Activated CD4-positive, alpha-beta T cell treated with anti-CD3 and anti-CD28 coated beads, Interleukin-2, amount 10 ng/mL, durations not matched to agents 24 days and 14 days (primary cell): ENCODE data around the gene SSBP4. TPM values are rescaled to one million over a fixed set of nuclear protein-coding genes. Genes with fewer than 3 reads are reported as not detected.

Source experiments
- DNase-seq: peaks from one replicate; pipeline ENCODE4 v3.0.0; 2022
- H3K27ac Mint-ChIP-seq: one replicate; pipeline ENCODE4 v1.8.0; 2022; ENCODE audit warnings: mild to moderate bottlenecking, mixed read lengths
- H3K27me3 Mint-ChIP-seq: one replicate; pipeline ENCODE4 v1.8.0; 2022; ENCODE audit warnings: mixed read lengths
- H3K36me3 Mint-ChIP-seq: one replicate; pipeline ENCODE4 v1.8.0; 2022; ENCODE audit warnings: low read depth, mild to moderate bottlenecking, mixed read lengths
- H3K4me1 Mint-ChIP-seq: one replicate; pipeline ENCODE4 v1.8.0; 2021; ENCODE audit warnings: mixed read lengths
- H3K4me3 Mint-ChIP-seq: one replicate; pipeline ENCODE4 v1.8.0; 2022; ENCODE audit warnings: mild to moderate bottlenecking, moderate library complexity, mixed read lengths
- H3K9me3 Mint-ChIP-seq: one replicate; pipeline ENCODE4 v1.8.0; 2021; ENCODE audit warnings: mixed read lengths
- intact Hi-C: fragments of 100-400 bp; cut with micrococcal nuclease; formaldehyde crosslinking; loops from one replicate; pipeline ENCODE4 v1.15.1; 2023
- total RNA-seq: library from RNA; stranded (reverse); gene quantifications from 2 replicates; pipeline ENCODE4 v1.2.3, GENCODE V29; 2022

SSBP4 gene
- total RNA-seq, 1 donor from 2014 or later, result 154 TPM

DNA sequence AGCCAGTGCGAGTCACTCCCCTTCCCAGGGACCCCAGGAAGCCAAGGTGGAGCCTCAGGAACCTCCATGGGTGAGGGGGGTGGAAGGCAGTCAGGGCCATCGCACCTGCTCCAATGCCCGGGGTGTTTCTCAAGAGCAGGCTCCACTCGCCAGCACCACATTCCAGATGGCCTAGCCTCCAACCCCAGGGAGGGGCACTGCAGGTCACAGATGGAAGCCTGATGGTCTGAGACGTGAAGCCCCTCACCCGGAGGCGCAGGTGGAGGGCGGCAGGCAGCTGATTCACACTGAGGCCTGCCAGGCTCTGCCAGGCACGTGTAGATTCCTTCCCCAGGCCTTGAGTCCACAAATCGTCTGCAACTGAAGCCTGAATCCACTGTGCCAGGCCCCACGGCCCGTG is 41.7 kb downstream of the SSBP4 start:
- Mint-ChIP-seq H3K27me3 (no peaks in the 10 kb centered on the region), H3K4me1 (peaks cover 13% of the 10 kb centered on the region), H3K36me3 (peaks cover 22% of the 10 kb centered on the region), H3K4me3 (no peak overlapping the region), H3K9me3 (no peaks in the 10 kb centered on the region), H3K27ac (no peak overlapping the region)
- intact Hi-C loops, result loop anchor here (10.0 kb wide), 1 partner anchor 384 kb away; no protein-coding TSS in a partner anchor
- DNase-seq, result no peak

DNA sequence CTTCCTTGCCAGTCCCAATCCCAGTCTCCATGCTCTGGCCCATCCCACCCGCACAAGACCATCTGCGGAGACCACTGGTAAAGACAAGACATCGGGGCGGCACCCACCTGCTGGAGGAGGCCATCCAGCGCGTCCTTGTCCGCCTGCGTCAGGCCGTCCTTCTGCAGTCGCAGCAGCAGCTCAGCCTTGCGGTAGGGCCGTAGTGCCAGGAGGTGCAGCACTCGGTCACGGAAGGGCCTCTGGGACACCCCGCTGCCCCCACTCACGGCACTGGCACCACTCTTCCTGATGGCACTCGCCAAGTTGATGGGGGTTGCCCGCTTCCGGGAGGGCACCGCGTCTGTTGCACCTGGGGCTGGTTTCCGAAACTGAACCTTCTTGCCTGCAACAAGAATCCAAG is 42.3 kb downstream of the SSBP4 start:
- no peaks in the 10 kb centered on the region for H3K27me3 Mint-ChIP-seq
- no peak for DNase-seq
- H3K27ac Mint-ChIP-seq, result no peak overlapping the region
- H3K9me3 Mint-ChIP-seq, result no peaks in the 10 kb centered on the region
- intact Hi-C loops, result loop anchor here (10.0 kb wide), 1 partner anchor 383 kb away; no protein-coding TSS in a partner anchor
- no peak overlapping the region for H3K4me3 Mint-ChIP-seq
- H3K4me1 Mint-ChIP-seq, result peaks cover 13% of the 10 kb centered on the region
- peaks cover 21% of the 10 kb centered on the region for H3K36me3 Mint-ChIP-seq

DNA sequence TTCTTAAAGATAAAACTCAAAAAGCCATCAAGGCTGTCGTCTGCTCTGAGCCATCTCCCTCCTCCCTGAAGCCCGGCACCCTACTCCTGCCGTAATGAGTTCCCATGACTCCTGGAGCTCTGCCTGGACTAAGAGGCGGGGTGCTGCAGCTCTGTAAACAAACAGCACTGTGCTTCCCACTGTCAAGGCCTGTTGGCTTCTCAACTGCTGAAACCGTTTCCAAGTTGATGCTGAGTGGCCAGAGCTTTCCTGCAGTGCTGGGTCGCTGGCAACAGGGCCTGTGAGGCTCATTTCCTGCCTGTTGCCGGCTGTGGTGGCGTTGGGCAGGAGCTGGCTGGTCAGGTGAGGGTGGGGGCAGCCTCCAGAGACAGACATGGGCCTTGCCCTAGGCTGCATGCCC is 45.4 kb downstream of the SSBP4 start:
- Mint-ChIP-seq H3K4me1 (peaks cover 20% of the 10 kb centered on the region), H3K9me3 (no peaks in the 10 kb centered on the region), H3K27me3 (no peaks in the 10 kb centered on the region), H3K36me3 (peaks cover 15% of the 10 kb centered on the region), H3K4me3 (no peak overlapping the region), H3K27ac (peak overlapping the region; percentile 13)
- intact Hi-C loops, result loop anchor here (10.0 kb wide), 1 partner anchor 380 kb away; no protein-coding TSS in a partner anchor
- DNase-seq, result no peak

DNA sequence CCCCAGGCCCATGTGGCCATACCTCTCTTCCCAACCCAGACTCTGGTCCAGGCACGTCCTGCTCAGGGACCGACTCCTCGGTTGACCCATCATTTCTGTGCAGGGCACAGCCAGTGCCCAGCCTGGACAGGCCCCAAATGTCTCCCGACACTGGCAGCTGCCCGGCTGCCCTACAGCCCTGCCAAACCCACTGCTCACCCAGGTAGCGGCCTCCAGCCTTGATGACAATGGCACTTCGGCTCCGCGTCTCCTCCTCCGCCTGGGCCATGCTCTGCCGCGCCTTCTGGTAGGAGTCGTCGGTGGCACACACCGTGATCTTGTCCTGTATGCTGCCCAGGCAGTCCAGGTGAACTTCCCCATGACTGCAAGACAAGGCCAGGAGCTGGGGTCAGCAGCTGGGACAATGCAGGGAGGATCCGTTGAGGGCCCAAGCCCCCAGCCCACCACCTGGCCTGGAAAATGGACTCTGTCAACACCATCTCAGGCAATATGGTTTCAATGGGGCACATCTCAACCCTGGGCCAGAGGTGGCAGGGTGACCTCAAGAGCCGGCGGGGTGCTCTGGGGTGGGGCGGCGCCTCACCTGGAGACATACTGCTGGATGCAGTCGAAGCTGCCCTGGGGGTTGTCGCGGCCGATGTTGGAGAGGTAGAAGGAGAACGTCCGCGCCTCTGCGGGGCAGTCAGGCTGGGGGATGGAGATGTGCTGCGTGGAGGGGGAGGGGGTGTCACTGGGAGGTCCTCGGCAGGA is 46.2 kb downstream of the SSBP4 start:
- H3K27ac Mint-ChIP-seq, result peak overlapping the region; percentile 59
- H3K4me1 Mint-ChIP-seq, result peaks cover 21% of the 10 kb centered on the region
- DNase-seq, result no peak
- no peaks in the 10 kb centered on the region for H3K9me3 Mint-ChIP-seq
- intact Hi-C loops, result loop anchor here (10.0 kb wide), 1 partner anchor 379 kb away; no protein-coding TSS in a partner anchor
- H3K27me3 Mint-ChIP-seq, result no peaks in the 10 kb centered on the region
- H3K36me3 Mint-ChIP-seq, result peaks cover 13% of the 10 kb centered on the region
- peak overlapping the region; percentile 28 for H3K4me3 Mint-ChIP-seq

DNA sequence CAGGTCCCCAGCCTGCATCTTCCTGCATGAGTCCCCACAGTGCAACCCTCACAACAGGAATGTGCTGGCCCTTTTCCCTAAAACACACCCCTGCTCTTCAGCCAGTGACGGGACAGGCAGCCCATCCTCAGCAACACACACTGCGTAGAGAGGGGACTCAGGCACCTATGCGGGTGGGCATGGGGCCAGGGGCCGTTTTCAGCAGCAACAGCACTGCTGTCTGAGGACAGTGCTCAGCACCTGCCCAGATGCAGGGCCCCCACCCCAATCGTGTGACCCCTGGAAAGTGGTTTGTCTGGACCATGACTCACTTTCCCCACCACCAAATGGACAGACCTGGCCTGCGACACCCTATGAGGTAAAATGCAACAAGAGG is 46.8 kb downstream of the SSBP4 start:
- Mint-ChIP-seq H3K36me3 (peaks cover 13% of the 10 kb centered on the region), H3K4me1 (peaks cover 21% of the 10 kb centered on the region), H3K27me3 (no peaks in the 10 kb centered on the region), H3K4me3 (no peak overlapping the region), H3K9me3 (no peaks in the 10 kb centered on the region), H3K27ac (no peak overlapping the region)
- DNase-seq, result no peak
- intact Hi-C loops, result loop anchor here (10.0 kb wide), 1 partner anchor 379 kb away; no protein-coding TSS in a partner anchor

DNA sequence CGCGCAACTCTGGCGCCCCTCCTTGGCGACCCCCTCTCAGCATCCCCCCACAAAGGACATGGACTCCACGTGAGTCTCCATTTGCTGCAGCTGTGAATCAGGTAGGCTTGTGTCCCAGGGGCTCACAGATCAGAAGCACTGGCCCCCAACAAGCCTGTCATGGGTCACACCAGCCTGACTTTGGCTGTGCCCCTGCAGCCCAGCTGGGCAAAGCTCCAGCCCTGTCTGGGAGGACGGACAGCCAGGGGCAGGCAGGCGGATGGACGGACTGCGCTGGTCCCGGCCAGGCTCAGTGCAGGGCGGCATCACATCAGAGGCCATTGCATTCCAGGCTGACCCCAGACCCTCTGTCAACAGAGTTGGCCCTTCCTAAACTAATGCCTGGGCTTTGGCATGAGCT is 47.2 kb downstream of the SSBP4 start:
- Mint-ChIP-seq H3K9me3 (no peaks in the 10 kb centered on the region), H3K36me3 (peaks cover 13% of the 10 kb centered on the region), H3K4me1 (peaks cover 21% of the 10 kb centered on the region), H3K27me3 (no peaks in the 10 kb centered on the region), H3K27ac (no peak overlapping the region), H3K4me3 (no peak overlapping the region)
- DNase-seq, result no peak
- intact Hi-C loops, result loop anchor here (10.0 kb wide), 1 partner anchor 378 kb away; no protein-coding TSS in a partner anchor

DNA sequence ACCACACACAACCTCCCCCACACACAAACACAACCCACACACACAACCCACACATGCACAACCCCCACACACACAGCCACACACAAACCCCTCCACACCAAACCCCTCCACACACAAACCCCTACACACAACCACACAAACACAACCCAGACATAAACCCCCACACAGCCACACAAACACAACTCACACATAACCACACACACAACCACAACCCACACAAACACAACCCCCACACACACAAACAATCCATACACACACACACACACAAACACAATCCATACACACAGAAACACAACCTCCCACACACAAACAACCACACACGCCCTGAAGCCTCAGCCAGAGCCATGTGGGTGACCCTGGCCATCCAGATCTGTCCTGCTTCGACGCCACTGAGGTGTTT is 48.8 kb downstream of the SSBP4 start:
- intact Hi-C loops, result loop anchor here (10.0 kb wide), 1 partner anchor 377 kb away; no protein-coding TSS in a partner anchor
- Mint-ChIP-seq H3K27me3 (no peaks in the 10 kb centered on the region), H3K36me3 (peaks cover 10% of the 10 kb centered on the region), H3K4me3 (no peak overlapping the region), H3K4me1 (peaks cover 18% of the 10 kb centered on the region), H3K9me3 (no peaks in the 10 kb centered on the region), H3K27ac (peak overlapping the region; percentile 66)
- no peak for DNase-seq

DNA sequence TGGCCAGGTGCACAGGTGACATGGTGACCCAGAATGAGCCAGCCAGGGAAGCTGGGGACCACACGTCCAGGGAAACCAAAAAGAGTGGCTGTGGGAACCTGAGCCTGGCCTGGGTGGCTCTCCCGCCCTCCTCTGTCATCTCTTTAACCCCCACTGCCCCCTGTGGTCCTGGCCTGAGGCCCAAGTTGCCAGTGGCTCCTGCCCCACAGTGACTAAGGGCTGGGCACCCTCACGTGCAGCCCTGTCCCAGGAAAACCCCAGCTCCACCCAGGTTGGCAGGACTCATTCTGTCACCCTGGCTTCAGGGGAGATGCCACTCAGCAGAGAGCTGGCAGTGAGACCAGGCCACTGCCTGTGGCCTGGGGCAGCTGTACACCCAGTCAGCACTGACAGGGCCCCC is 49.3 kb downstream of the SSBP4 start:
- H3K36me3 Mint-ChIP-seq, result peaks cover 10% of the 10 kb centered on the region
- no peak for DNase-seq
- H3K27ac Mint-ChIP-seq, result no peak overlapping the region
- intact Hi-C loops, result loop anchor here (10.0 kb wide), 1 partner anchor 376 kb away; no protein-coding TSS in a partner anchor
- H3K9me3 Mint-ChIP-seq, result no peaks in the 10 kb centered on the region
- H3K4me3 Mint-ChIP-seq, result no peak overlapping the region
- H3K27me3 Mint-ChIP-seq, result no peaks in the 10 kb centered on the region
- H3K4me1 Mint-ChIP-seq, result peaks cover 18% of the 10 kb centered on the region

DNA sequence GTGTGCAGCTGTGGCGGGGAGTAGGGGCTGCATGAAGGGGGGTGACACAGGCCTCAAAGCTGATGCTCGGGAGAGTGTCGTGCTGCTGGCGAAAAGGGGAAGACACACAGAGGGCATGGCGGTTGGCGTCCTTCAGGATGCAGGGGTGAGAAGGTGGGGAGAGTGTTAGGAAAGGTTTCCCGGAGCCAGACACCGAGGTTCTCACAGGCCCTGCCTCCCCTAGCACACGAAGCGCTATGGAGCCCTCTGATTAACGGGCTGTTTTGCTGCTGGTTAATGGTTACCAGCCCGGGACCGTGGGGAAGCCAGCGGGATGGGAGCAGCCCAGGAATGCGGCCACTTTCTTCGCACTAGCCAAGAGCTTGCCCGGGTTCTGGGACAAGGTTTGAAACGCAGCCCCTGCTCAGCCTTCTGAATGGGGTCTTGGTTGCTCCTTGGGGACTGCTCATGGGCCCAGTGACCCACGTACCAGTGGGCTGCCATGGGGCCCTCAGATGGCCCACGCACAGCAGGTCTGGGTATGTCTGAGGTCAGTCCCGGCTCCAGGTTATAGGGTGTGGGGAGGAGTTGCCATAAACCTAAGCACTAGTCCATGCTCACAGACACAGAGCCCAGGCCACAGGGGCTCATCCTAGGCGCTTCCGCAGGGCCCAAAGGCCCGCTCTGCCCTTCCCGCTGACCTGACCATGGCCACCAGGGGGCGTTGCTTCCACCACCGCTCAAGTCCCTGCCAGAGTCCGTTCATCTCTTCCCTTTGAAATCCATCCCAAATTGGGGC is 50.1 kb downstream of the SSBP4 start:
- intact Hi-C loops, result loop anchor here (10.0 kb wide), 1 partner anchor 376 kb away; no protein-coding TSS in a partner anchor
- Mint-ChIP-seq H3K9me3 (no peaks in the 10 kb centered on the region), H3K36me3 (peaks cover 10% of the 10 kb centered on the region), H3K4me1 (peaks cover 18% of the 10 kb centered on the region), H3K27ac (peak overlapping the region; percentile 37), H3K27me3 (no peaks in the 10 kb centered on the region), H3K4me3 (no peak overlapping the region)
- peak; percentile 87 for DNase-seq

DNA sequence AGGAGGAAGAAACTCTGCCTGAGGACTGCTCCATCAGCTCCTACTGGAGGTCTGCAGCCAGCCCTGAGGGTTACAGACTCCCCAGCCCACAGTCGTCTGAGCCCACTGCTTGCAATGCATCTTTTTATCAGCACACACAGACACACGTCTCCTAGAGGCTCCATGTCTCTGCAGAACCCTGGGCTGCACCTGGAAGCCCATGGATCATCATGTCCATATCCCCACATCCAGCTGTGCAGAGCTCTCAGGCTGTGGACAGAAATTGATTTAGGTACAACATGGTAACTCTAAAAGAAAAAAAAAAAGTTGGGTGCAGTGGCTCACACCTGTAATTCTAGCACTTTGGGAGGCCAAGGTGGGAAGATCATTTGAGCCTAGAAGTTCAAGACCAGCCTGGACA is 51.6 kb downstream of the SSBP4 start:
- Mint-ChIP-seq H3K4me3 (no peak overlapping the region), H3K9me3 (no peaks in the 10 kb centered on the region), H3K27ac (no peak overlapping the region), H3K27me3 (no peaks in the 10 kb centered on the region), H3K4me1 (peaks cover 17% of the 10 kb centered on the region), H3K36me3 (peaks cover 2% of the 10 kb centered on the region)
- intact Hi-C loops, result no loop called here
- DNase-seq, result no peak

DNA sequence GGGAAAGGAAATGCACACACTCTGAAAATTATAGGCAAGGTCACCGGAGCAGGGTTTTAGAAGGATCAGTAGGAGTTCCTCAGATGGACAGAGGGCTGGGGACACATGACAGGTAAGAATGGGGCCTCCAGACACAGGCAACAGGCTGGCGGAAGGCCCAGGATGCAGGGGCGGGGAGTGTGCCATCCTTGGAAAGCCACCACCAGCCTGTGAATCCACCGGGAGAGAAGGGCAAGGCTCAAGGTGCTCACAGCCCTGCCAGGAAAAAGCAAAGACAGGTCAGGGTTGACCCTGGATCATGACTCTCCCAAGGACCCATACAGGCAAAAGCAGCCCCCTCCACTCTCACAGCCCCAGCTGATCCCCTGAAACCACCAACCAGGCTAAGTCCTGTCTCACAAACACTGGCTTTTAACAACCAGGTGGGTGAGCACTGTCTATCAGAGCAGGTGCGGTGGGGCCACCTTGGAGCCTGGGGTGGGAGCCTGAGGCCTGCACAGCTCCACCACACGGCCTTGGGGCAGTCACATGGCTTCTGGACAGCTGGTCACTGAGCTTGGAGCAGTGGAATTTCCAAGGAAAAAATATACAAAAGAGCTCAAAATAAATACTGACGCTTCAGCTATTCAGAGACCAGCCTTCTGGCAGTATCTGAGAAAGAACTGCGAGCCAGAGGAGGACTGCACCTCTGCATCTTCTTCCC is 54.0 kb downstream of the SSBP4 start:
- Mint-ChIP-seq H3K4me1 (peaks cover 23% of the 10 kb centered on the region), H3K27ac (no peak overlapping the region), H3K9me3 (no peaks in the 10 kb centered on the region), H3K36me3 (peaks cover 2% of the 10 kb centered on the region), H3K4me3 (no peak overlapping the region), H3K27me3 (no peaks in the 10 kb centered on the region)
- no peak for DNase-seq
- intact Hi-C loops, result no loop called here

DNA sequence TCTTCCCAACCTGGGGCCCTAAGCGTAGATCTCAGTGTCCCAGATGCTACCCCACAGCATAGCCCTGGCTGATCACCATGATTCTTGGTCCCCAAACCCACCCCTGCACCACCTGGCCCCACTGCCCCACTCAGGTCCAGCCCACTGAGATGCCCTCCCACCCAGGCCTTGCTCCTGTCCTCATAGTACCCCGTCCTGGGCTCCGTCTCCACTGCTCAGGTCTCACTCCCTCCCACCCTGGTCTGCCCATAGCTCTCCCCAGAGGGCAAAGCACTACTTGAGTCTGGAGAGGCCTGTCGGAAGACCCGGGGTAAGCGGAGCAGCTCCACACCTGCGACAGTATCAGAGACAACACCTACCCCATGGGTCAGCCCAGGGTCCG is 54.5 kb downstream of the SSBP4 start:
- H3K9me3 Mint-ChIP-seq, result no peaks in the 10 kb centered on the region
- peaks cover 2% of the 10 kb centered on the region for H3K36me3 Mint-ChIP-seq
- no peak for DNase-seq
- H3K27me3 Mint-ChIP-seq, result no peaks in the 10 kb centered on the region
- no peak overlapping the region for H3K27ac Mint-ChIP-seq
- no peak overlapping the region for H3K4me3 Mint-ChIP-seq
- intact Hi-C loops, result no loop called here
- H3K4me1 Mint-ChIP-seq, result peaks cover 24% of the 10 kb centered on the region

DNA sequence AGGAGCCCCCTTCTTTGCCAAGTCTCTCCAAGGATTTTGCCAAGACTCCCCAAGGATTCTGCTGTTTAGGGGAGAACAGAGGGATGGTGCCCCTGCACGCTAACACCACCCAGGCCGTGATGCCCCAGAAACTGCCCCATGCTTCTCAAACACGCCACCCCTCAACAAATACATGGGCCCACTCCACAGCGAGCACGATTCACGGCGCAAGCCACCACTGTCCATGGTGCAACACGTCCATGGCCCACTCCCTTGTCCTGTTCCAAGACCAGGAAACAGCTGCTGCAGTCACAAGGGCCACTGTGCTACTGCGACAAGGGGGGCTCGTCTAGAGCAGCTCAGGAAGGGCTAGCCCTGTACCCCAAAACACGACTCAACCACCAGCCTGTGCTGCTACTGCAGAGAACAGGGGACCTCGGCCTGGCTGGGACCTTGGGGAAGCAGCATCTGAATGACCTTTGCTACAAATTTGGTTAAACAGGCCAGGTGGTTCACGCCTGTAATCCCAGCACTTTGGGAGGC is 55.2 kb downstream of the SSBP4 start:
- H3K4me3 Mint-ChIP-seq, result no peak overlapping the region
- intact Hi-C loops, result no loop called here
- no peak for DNase-seq
- no peaks in the 10 kb centered on the region for H3K9me3 Mint-ChIP-seq
- no peaks in the 10 kb centered on the region for H3K27me3 Mint-ChIP-seq
- H3K4me1 Mint-ChIP-seq, result peaks cover 29% of the 10 kb centered on the region
- peak overlapping the region; percentile 28 for H3K27ac Mint-ChIP-seq
- H3K36me3 Mint-ChIP-seq, result peaks cover 4% of the 10 kb centered on the region
